CD4-positive, alpha-beta T cell treated with Interleukin-6 for 4 hours (primary cell): ENCODE measurements around the gene PRR19.

Experiments
- DNase-seq: peaks from one replicate; pipeline ENCODE4 v3.0.0-alpha.2; 2020; ENCODE audit warnings: mixed read lengths

Gene PRR19

GRCh38 chr19:42353341-42354015 is 51.5 kb downstream of the PRR19 start:
- no peak for DNase-seq

DNA sequence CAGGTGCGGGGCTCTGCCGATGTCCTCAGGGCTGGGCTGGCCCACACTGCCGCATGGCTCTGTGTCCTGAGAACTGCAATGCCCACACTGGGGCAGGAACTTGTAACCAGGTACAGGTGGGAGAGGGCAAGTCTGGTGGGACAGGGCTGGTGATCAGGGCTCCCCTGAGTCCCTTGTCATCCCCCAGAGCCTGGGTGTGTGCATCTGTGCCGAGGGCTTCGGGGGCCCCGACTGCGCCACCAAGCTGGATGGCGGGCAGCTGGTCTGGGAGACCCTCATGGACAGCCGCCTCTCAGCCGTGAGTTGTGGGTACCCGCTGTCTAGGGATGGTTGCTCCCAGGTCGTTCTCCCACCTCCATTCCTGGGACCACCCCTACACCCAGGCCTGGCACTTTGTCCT is 54.0 kb downstream of the PRR19 start:
- no peak for DNase-seq

DNA sequence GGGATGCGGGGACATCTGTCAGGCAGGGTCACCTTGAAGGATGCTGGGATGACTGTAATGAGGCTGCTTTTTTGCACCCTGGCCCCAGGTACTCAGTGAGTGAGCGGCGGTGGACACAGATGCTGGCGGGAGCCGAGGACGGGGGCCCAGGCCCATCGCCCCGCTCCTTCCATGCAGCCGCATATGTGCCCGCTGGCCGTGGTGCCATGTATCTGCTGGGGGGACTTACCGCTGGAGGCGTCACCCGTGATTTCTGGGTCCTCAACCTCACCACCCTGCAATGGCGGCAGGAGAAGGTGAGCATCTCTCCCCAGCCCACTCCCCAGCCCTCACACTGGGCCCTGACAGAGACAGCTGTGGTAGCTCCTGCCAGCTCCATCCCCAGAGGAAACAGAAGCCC is 54.8 kb downstream of the PRR19 start:
- DNase-seq = no peak

DNA sequence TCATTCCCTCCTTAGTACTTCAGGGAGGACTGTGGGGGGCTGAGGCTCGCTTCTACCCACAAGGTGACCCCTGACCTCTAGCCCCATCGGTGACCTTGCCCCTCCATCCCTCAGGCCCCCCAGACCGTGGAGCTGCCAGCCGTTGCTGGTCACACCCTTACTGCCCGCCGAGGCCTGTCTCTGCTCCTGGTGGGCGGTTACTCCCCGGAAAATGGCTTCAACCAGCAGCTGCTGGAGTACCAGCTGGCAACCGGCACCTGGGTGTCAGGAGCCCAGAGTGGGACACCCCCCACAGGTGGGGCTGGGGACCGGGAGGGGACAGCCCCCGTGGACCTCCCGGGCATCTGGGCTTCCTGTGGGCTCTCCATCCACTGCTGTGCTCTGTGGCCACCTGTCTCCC is 55.4 kb downstream of the PRR19 start:
- no peak for DNase-seq
